HEK293T (cell line): ENCODE measurements around the gene CNOT2.

ENCODE experiments used
- CTCF ChIA-PET: fragments of 350-600 bp; formaldehyde crosslinking; extraction: SDS; loops from one replicate; lab custom pipeline; 2021; ENCODE audit warnings: antibody characterized with exemption, inconsistent platforms; lab: Yijun Ruan, JAX
- POLR2A ChIA-PET: fragments of 350-600 bp; formaldehyde crosslinking; extraction: SDS; loops from one replicate; lab custom pipeline; 2020; ENCODE audit warnings: antibody characterized with exemption, inconsistent platforms; lab: Yijun Ruan, JAX
- DNase-seq: peaks from one replicate; pipeline ENCODE4 v3.0.0; 2012; ENCODE audit warnings: mixed read lengths; ENCODE audit errors: extremely low spot score
- ARNT ChIP-seq: fragments of 450-650 bp; IDR thresholded peaks from 2 replicates; pipeline ENCODE4 v1.6.1; 2017; ENCODE audit warnings: mild to moderate bottlenecking
- BHLHE40 ChIP-seq: fragments of 450-650 bp; IDR thresholded peaks from 2 replicates; pipeline ENCODE4 v1.6.1; 2016; ENCODE audit warnings: mild to moderate bottlenecking, moderate library complexity, borderline replicate concordance
- CTBP1 ChIP-seq: fragments of 450-650 bp; IDR thresholded peaks from 2 replicates; pipeline ENCODE4 v1.6.1; 2016; ENCODE audit warnings: borderline replicate concordance
- ELF4 ChIP-seq: fragments of 450-650 bp; IDR thresholded peaks from 2 replicates; pipeline ENCODE4 v1.6.1; 2017; ENCODE audit warnings: antibody characterized with exemption
- FOXA1 ChIP-seq: fragments of 450-650 bp; IDR thresholded peaks from 2 replicates; pipeline ENCODE4 v1.6.1; 2016; ENCODE audit warnings: mild to moderate bottlenecking
- FOXK2 ChIP-seq: fragments of 450-650 bp; IDR thresholded peaks from 2 replicates; pipeline ENCODE4 v1.6.1; 2016; ENCODE audit warnings: mild to moderate bottlenecking
- FOXM1 ChIP-seq: fragments of 450-650 bp; IDR thresholded peaks from 2 replicates; pipeline ENCODE4 v1.6.1; 2017; ENCODE audit warnings: mild to moderate bottlenecking, borderline replicate concordance
- HDGF ChIP-seq: fragments of 450-650 bp; IDR thresholded peaks from 2 replicates; pipeline ENCODE4 v1.6.1; 2017; ENCODE audit warnings: antibody characterized with exemption, borderline replicate concordance
- L3MBTL2 ChIP-seq: fragments of 450-650 bp; conservative IDR thresholded peaks from 2 replicates; pipeline ENCODE4 v1.6.1; 2016; ENCODE audit warnings: mild to moderate bottlenecking
- LEF1 ChIP-seq: fragments of 450-650 bp; IDR thresholded peaks from 2 replicates; pipeline ENCODE4 v1.6.1; 2017; ENCODE audit warnings: mild to moderate bottlenecking, borderline replicate concordance
- NFRKB ChIP-seq: fragments of 450-650 bp; IDR thresholded peaks from 2 replicates; pipeline ENCODE4 v1.6.1; 2016; ENCODE audit warnings: mild to moderate bottlenecking, moderate library complexity
- PKNOX1 ChIP-seq: fragments of 450-650 bp; IDR thresholded peaks from 2 replicates; pipeline ENCODE4 v1.6.1; 2016
- SP1 ChIP-seq: fragments of 450-650 bp; IDR thresholded peaks from 2 replicates; pipeline ENCODE4 v1.6.1; 2017
- SUZ12 ChIP-seq: fragments of 450-650 bp; IDR thresholded peaks from 2 replicates; pipeline ENCODE4 v1.6.1; 2016; ENCODE audit warnings: mild to moderate bottlenecking
- TARDBP ChIP-seq: fragments of 450-650 bp; IDR thresholded peaks from 2 replicates; pipeline ENCODE4 v1.6.1; 2016
- ZNF384 ChIP-seq: fragments of 450-650 bp; IDR thresholded peaks from 2 replicates; pipeline ENCODE4 v1.6.1; 2016

The CNOT2 gene

GRCh38 chr12:70351076-70351475 lies 107.8 kb downstream of the CNOT2 start:
- TF ChIP-seq ELF4: no peak
- TF ChIP-seq CTBP1: no peak
- no peak for TF ChIP-seq SP1
- TF ChIP-seq L3MBTL2: no peak
- TF ChIP-seq ARNT: no peak
- no peak for TF ChIP-seq TARDBP
- no peak for TF ChIP-seq BHLHE40
- TF ChIP-seq HDGF: no peak
- TF ChIP-seq FOXA1: no peak
- no peak for DNase-seq
- POLR2A ChIA-PET: no interaction called here
- CTCF ChIA-PET: no interaction called here

GRCh38 chr12:70353780-70354660 lies 110.8 kb downstream of the CNOT2 start:
- TF ChIP-seq FOXM1 (no peak), BHLHE40 (no peak), TARDBP (no peak), CTBP1 (no peak), FOXA1 (no peak), SP1 (no peak), FOXK2 (no peak), NFRKB (no peak), ARNT (no peak), PKNOX1 (no peak), HDGF (no peak), L3MBTL2 (no peak), ZNF384 (no peak), SUZ12 (no peak), ELF4 (no peak), LEF1 (no peak)
- ChIA-PET CTCF (no interaction called here), POLR2A (no interaction called here)
- DNase-seq: no peak

- CTCF ChIA-PET: no interaction called here
- TF ChIP-seq SUZ12 (no peak), FOXK2 (no peak), LEF1 (no peak), TARDBP (no peak), SP1 (no peak), ELF4 (no peak), BHLHE40 (no peak)
- POLR2A ChIA-PET: no interaction called here
- no peak for DNase-seq
These were observed 111.6 kb downstream of the CNOT2 start for GRCh38 chr12:70354787-70355186.

- TF ChIP-seq L3MBTL2 (no peak), FOXM1 (no peak), SP1 (no peak), ARNT (no peak), FOXK2 (no peak), NFRKB (no peak)
- ChIA-PET POLR2A (no interaction called here), CTCF (interaction anchor here (0.7 kb wide), 1 partner anchor 26 kb away, joined by 3 read pairs; no protein-coding TSS in a partner anchor)
- no peak for DNase-seq
These were observed 112.7 kb downstream of the CNOT2 start for GRCh38 chr12:70355972-70356371.

- no peak for DNase-seq
- CTCF ChIA-PET: no interaction called here
- POLR2A ChIA-PET: no interaction called here
These were observed 116.4 kb downstream of the CNOT2 start for GRCh38 chr12:70359458-70360197.

More at GRCh38 chr12:70359458-70360197, 116.4 kb downstream of the CNOT2 start:
- no peak for TF ChIP-seq ARNT
- TF ChIP-seq CTBP1: no peak
- TF ChIP-seq NFRKB: no peak
- no peak for TF ChIP-seq SUZ12
- no peak for TF ChIP-seq SP1
- TF ChIP-seq ELF4: no peak
- TF ChIP-seq ZNF384: no peak
- no peak for TF ChIP-seq TARDBP
- TF ChIP-seq FOXA1: no peak
- TF ChIP-seq FOXM1: no peak
- no peak for TF ChIP-seq L3MBTL2
- no peak for TF ChIP-seq PKNOX1
- TF ChIP-seq HDGF: no peak
- no peak for TF ChIP-seq FOXK2
- TF ChIP-seq BHLHE40: no peak
- no peak for TF ChIP-seq LEF1
